HG03060 (cell line): ENCODE results near the gene SRGAP2C.
"Not testable (repeated sequence)": the region's sequence is repeated elsewhere in the genome, so short reads cannot be mapped to it uniquely, and the experiment has no call there.

ENCODE experiments used
- ATAC-seq: cut with Tn5 transposase; IDR thresholded peaks from one replicate; pipeline ENCODE4 v1.9.1; 2021; ENCODE audit warnings: low read depth, moderate number of reproducible peaks; ENCODE audit not compliant: unreplicated experiment

Gene SRGAP2C

DNA sequence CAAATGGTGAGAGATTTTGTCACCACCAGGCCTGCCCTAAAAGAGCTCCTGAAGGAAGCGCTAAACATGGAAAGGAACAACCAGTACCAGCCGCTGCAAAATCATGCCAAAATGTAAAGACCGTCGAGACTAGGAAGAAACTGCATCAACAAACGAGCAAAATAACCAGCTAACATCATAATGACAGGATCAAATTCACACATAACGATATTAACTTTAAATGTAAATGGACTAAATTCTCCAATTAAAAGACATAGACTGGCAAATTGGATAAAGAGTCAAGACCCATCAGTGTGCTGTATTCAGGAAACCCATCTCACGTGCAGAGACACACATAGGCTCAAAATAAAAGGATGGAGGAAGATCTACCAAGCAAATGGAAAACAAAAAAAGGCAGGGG is 218.5 kb downstream of the SRGAP2C start:
- not testable (repeated sequence) for ATAC-seq

DNA sequence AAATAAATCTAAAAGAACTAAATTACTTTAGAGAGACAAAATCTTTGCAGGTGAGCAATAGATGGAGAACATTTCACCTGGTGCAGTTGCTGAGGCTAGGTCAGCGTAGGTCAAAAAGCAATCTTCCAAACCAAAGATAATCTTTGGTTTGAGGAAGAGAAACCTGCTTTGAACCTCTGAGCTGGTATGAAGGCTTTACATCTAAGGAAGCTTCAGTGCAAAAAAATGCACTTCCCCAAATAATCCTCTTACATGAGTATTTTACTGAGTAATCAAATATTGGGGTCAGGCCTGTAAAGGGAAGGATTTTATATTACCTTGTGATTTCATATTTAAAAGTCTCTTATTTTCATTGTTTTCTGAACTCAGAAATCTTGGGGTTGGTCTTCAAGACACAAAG is 223.6 kb downstream of the SRGAP2C start:
- ATAC-seq: no peak

DNA sequence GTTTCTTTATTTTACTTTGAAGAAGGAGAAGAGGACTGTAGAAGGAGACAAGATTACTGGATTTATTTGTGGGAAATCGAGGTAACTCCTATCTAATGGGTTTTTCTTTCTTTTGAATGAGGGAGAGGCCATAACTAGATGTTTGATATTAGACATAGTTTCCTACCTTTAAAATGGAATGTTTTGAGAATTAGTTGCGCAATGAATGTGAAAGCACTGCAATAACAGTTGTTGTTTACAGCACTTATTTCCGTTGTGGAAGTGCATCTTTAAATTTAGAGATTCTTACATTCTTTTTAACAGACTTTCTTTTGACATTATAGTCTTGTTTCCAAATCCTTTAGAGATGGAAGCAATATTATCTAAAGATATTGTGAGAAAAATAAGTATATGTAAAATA is 229.0 kb downstream of the SRGAP2C start:
- no peak for ATAC-seq

- no peak for ATAC-seq
These were observed 230.1 kb downstream of the SRGAP2C start for GRCh38 chr1:121414905-121415304.

DNA sequence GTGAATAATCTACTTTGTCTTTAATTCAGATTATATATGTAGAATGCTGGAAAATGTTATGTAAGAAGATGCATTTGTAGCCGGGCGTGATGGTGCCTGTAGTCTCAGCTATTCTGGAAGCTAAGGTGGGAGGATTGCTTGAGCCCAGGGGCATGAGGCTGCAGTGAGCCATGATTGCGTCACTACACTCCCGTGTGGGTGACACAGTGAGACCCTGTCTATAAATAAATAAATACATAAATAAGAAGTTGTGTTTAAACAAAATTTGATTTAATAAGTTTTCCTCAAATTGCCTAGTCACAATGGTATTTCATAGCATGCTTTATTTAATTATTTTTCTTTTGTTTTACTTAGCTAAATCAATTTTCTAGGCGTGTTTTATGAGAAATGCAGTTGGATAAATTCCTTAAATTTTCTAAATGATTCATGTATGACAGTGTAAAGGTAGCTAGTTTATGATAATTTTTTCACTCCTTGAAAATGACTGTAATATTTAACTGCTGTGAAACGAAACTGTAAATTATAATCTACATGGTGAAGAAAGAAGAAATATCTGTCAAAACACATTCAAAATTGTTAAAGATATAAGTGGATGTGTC is 232.6 kb downstream of the SRGAP2C start:
- no peak for ATAC-seq

- no peak for ATAC-seq
These were observed 233.7 kb downstream of the SRGAP2C start for GRCh38 chr1:121418369-121419049.

DNA sequence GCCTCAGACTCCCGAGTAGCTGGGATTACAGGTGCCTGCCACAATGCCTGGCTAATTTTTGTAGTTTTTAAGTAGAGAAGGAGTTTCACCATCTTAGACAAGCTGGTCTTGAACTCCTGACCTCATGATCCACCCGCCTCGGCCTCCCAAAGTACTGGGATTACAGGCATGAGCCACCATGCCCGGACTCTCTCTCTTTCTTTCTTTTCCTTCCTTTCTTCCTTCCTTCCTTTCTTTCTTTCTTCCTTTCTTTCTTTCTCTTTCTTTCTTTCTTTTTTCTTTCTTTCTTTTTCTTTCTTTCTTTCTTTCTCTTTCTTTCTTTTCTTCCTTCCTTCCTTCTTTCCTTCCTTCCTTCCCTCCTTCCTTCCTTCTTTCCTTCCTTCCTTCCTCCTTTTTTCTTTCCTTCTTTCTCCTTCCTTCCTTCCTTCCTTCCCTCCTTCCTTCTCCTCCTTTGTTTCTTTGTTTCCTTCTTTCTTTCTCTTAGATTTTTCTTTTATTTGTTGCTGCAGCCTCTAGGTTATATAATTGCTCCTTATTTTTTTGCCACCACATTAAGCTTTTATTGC is 234.4 kb downstream of the SRGAP2C start:
- ATAC-seq: not testable (repeated sequence)

DNA sequence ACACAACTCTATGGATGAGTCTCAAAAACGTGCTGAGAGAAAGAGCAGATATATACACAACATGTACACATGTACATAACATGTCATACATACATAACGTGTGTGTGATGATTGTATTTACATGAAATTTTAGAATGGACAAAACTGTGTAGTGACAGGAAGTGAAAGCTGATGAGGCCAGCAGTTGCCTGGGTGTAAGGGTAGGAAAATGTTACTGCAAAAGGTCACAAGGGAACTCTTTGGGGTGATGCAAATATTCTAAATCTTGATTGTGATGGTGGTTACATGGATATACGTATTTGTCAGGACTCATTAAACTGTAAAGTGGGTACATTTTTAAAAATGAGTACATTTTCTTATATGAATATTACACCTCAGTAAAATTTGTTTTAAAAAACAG is 236.7 kb downstream of the SRGAP2C start:
- not testable (repeated sequence) for ATAC-seq

- not testable (repeated sequence) for ATAC-seq
These were observed 239.2 kb downstream of the SRGAP2C start for GRCh38 chr1:121423956-121424355.

DNA sequence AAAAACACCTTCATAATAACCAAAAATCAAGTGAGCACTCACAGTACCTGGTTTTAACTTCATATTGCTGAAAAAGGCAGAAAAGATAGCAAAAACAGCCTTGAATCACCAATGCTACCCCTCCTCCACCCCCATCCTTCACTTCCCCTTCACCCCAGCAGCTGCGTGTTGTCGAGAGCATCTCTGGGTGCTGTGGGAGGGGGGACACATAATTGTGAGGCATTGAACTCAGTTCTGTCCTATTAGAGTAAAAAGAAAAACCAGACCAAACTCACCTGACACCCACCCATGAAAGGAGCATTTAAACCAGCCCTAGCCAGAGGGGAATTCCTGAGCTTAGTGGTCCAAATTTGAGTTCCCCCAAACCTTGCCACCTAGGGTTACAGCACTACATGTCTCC is 248.7 kb downstream of the SRGAP2C start:
- ATAC-seq: not testable (repeated sequence)

- ATAC-seq: not testable (repeated sequence)
These were observed 254.1 kb downstream of the SRGAP2C start for GRCh38 chr1:121438862-121439261.

DNA sequence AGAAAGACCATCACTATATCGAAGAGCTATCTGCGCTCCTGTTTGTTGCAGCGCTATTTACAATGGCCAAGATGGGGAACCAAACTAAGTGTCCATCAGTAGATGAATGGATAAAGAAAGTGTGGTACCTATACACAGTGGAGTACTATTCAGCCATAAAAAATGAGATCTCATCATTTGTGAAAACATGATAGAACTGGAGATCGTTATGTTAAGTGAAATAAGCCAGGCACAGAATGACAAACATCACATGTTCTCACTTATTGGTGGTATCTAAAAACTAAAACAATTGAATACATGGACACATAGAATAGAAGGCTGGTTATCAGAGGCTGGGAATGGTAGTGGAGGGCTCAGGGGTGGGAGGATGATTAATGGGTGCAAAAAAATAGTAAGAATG is 256.2 kb downstream of the SRGAP2C start:
- ATAC-seq: no peak
